ENCODE data around the gene APP.

APP gene

DNA sequence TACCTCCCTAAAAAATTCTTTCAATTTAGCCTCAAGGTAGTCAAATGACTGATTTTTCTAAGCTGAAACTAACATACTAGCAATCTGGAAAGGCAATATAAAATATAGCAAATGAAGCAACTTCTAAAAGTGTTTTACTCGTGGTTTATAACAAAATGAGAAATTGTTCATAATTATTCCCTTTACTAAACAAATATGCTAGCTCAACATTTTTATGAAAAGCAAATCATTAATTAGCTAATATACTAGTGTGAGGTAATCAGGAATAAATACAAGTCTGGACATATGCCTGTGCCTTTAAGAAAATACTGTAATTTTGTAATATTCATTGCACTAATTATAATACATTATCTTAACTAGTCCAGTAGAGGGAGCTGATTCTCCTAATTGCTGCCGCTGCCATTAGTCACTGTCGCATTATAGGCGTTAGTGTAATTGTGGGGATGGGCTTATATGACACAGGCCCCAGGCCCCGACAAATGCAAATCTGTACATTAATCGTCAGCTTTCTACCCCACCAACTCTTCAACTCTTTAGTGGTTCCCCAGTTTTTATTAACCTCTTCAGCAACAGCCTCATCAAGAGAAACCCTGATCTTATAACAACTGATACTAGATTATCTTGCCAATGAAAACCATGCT, 274.9 kb downstream of the APP start:
- DNase-seq, result peak in 1 of 5 donors; percentile 7

DNA sequence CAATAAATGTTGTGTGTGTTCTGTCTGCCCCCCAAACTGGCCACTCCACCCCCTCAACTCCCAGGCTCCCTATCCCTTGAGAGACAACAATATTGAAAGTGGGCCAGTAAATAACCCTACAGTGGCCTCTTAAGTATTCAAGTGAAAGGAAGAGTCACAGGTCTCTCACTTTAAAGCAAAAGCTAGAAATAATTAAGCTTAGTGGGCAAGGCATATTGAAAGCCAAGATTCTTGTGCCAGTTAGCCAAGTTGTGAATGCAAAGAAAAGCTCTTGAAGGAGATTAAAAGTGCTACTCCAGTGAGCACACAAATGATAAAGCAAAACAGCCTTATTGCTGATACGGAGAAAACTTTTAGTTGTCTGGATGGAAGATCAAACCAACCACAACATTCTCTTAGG, 277.4 kb downstream of the APP start:
- DNase-seq, result no peak

DNA sequence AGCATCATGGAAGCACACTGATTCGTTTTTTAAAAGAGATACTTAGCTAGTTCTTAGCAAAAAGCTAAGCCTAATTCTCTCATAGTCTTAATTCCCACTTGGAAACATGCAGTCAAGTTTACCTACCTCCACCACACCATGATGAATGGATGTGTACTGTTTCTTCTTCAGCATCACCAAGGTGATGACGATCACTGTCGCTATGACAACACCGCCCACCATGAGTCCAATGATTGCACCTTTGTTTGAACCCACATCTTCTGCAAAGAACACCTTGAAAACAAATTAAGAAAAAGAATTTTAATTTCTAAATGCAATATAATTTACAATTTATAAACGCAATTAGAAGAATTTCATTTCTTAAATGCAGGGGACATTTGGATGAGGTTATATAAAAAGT, 279.0 kb downstream of the APP start:
- no peak for DNase-seq

DNA sequence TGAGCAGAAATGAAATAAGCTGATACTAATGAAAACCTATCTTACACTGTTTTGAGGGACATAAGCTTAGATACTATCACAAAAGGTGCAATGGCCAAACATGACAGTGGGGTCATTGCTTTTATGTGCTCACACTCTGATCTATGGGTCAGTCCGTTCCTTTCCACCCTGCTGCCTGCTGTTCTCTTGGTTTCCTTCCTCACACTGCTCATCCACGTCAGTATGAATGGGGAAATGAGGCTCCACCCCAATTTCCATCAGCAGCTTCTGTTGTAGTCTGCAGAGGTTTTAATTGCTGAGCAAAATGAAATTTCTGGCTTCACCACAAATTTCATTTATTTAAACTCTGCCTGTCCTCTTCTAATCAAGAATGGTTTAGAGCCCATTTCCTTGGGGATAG, 280.6 kb downstream of the APP start:
- no peak for DNase-seq

DNA sequence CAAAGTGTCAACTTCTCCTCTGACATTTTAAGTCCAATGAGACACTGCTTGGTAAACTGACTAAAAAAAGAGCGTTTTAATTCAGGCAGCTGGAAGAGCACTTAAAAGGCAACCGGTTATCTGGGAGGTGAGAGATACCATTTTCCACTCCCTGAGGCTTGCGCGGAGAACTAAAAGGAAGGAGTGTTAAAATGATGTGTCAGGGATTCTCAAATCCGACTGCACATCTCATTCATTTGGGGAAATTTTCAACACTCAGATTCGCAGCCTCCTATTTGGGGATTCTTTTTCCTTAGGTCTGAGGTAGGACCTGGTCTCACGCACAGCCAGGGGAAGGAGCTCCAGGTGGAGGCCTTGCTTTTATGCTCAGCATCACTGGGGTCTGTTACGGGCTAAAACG, 281.9 kb downstream of the APP start:
- DNase-seq, result no peak

DNA sequence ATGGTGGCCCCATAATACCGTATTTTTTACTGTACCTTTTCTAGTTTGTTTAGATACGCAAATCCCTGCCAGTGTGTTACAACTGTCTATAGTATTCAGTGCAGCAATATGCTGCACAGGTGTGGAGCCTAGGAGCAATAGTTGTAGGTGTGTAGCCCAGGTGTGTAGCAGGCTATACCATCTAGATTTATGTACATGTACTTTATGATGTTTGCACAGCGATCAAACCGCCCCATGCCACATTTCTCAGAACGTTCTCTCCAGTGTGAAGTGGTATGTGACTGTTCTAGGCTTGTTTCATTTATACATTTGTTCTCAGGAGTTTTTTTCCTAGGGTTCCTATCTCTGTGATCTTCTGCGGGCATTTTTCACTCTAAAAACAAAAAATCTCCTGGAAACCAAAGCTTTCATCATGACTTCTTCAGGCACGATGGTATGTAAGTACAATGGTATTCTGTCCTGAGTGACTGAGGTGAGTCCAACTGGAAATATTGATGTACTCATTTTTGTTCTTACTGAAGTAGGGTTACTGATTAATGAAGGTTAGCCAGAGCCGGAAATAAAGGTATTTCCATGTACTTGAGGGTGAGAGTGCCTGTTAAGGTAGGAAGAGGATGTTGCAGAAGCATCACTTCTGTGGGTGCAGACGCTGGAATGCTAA, 282.8 kb downstream of the APP start:
- DNase-seq, result no peak

DNA sequence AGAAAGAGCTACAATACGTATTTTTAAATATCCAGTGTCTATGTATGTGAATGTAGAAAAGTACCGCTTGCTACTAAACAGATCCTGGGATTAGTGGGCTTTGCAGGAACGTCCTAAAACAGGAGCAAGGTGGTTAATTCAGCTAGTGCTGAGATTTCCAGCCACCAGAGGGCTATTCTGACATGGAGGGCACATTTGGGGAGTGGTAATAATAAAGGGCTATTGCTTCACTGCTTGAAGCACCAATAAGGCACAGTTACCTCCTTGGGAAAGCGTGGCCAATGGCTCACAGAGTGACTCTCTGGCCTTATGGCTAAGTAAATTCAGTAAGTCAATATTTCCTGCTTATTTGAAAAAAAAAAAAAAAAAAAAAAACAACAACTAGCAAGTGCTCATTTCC, 283.4 kb downstream of the APP start:
- no peak for DNase-seq

DNA sequence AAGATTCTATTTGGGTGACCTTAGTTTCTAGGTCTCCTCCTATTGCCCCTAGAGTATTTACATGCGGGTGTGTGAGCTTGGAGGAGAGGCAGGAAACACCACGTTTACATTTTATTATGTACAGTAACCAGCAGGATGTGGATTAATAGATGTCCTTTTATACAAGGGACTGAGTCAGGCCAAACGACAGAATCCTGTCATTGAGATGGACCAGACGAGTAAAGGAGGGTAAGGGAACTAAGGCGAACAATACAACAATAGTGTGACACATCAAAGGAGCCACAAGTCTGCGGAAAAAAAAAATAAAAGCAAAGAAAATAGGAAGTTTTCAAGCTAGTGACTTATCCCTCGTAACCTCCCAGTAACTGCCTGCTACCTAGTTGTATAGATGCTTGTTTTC, 284.7 kb downstream of the APP start:
- no peak for DNase-seq

DNA sequence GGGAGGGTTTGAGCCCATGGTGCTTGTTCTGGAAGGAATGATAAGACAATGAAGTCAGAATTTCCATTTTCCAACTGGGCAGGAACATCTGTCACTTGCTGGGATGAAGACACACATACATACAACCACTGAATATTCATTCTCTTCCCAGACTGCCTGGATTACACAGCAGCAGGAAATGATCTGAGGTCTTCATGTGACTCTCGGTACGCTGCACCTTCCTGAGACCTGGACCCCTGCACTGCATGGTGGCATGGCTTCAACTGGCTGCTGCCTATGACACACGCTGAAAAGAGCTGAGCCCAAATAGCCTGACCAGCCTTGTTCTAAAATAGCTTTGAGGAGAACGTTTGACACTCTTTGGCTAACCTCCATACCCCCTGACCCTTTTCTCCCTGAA, 285.2 kb downstream of the APP start:
- no peak for DNase-seq

DNA sequence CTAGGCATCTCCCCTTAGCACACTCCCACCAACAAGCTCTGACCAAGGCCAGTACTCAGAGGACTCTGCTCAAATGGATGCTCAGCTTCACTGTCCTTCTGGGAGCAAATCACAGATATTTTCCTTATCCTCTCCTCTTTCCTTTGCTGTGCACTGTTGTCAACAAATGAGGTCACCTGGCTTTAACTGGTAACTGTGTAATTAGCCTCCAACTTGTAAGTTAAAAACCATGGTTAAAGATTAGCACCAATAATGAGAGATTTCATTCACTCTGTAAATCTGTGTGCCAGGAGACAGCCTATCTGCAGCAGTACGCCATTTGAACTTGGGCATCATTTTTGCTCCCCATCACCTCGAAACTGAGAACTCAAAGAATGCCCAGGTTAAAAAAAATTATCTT, 286.3 kb downstream of the APP start:
- DNase-seq, result no peak

DNA sequence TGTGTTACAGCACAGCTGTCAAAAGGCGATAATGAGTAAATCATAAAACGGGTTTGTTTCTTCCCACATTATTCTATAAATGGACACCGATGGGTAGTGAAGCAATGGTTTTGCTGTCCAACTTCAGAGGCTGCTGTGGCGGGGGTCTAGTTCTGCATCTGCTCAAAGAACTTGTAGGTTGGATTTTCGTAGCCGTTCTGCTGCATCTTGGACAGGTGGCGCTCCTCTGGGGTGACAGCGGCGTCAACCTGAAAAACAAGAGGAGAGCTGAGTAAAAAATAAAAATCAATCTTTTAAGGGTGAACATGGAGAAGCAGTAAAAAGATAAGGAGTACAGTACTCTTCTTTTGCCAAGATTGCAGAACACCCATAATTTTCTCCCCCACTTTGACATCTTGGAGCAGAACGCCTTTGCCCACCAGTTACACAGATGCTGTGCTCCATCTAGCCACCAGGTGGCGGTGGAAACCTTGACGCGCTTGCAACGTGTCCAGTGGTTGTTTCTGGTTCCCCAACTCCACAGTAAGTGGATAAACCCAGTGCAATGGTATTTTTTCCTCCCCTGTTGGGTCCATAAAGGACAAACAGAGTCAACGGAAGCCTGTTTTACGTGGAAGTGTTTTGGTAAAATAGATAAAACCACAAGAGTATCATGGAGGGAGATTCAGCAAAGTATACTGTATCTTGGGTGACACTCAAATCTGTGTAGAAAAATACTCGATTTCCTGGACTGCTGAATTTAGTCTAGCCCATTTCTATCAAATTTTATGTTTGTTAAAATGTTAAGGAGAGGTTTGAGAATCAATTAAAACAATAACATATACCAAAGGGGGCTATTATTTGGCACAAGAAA, 288.8 kb downstream of the APP start:
- peak in 4 of 5 donors; percentile 16 to 53 (median 29) for DNase-seq

DNA sequence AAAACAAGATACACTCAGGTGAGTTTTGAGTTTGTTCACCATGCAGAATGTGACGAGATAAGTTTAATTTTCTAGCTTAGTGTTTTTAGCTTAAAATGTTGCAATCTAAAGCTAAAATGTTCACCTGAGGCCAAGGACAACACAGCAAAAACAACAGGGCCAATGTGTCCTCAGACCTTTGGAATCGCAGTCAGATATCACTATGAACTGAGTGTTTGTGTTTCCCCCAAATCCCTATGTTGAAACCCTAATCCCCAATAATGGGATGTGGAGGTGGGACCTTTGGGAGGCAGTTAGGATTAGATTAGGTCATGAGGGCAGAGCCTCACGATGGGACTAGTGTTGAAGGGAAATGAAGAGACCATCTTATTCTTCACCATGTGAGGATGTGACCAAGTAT, 291.4 kb downstream of the APP start:
- DNase-seq, result no peak

DNA sequence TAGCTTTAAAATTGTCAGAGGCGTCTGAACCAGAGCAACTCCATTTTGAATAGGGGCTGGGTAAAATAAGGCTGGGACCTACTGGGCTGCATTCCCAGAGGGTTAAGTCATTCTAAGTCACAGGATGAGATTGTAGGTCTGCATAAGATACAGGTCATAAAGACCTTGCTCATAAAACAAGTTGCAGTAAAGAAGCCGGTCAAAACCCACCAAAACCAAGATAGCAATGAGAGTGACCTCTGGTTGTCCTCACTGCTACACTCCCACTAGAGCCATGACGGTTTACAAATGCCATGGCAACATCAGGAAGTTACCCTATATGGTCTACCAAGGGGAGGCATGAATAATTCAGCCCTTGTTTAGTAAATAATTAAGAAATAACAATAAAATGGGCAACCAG, 292.2 kb downstream of the APP start:
- DNase-seq, result no peak

DNA sequence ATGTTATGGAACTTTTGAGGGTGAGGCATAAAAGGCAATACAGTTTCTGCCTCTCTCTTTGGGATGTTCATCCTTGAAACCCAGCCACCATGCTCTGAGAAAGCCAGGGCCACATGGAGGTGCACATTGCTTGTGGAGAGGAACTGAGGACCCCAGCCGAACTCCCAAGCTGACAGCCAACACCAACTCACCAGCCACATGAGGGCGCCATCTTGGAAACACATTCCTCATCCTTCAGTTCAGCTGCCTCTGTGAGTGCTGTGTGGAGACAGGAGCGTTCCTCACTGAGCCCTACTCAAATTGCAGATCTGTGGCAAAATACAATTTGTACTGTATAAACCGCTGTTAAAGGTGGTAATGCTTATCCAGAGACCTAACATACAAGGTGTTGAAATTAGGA, 298.3 kb downstream of the APP start:
- no peak for DNase-seq

DNA sequence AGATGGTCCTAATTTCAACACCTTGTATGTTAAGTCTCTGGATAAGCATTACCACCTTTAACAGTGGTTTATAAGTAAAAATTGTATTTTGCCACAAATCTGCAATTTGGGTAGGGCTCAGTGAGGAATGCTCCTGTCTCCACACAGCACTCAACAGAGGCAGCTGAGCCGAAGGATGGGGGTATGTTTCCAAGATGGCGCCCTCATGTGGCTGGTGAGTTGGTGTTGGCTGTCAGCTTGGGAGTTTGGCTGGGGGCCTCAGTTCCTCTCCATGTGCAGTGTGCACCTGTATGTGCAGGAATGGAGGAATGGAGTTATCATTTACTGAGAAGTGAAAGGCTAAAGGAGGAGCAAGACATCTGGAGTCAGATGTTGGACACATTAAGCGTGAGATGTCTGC, 299.0 kb downstream of the APP start:
- no peak for DNase-seq

DNA sequence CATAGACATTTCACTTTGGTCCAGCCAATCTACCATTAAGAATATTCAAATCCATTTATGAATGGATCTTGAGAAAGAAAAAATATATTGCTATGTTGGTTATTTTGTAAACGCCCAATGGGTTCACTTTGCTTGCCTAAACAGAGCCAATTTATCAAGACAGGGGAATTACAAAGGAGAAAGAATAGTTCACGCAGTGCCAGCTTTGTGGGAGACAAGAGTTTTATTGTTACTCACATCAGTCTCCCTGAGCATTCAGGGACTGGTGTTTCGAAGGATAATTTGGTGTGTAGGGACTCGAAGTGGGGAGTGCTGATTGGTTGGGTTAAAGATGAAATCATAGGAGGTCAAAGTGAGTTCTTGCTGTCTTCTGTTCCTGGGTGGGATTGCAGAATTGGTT, 300.5 kb downstream of the APP start:
- DNase-seq, result no peak

DNA sequence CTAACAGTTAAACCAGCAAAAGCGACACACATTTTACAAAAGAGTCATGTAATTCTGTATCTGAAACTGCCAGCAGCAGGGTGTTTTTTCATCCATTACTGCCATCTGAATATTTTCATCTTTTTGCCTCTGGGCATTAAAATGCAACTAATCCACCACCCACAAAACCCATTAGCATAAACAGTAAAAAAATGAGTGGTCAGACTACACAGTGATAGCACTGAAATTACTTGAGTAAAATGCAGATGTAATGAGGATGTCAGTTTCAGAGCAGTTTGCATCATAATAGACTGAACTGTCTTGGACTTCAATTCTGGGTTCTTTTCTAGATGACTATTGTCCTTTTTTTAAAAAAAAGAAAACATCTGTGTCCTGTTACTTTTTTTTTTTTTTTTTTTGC, 303.5 kb downstream of the APP start:
- DNase-seq, result no peak

DNA sequence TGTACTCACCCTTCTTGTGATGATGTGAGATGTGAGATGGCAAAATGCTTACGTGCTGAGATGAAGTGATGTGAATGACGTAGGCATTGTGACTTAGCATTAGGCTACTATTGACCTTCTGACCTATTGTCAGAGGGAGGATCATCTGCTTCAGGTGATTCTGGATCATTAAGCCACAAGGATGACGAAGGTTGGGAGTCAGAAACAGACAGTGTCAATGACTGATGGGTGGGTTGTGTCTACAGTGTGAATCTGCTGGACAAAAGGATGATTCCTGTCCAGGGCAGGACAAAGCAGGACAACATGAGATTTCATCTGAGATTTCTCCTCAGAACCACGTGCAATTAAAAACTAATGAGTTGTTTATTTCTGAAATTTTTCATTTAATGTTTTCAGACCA, 306.8 kb downstream of the APP start:
- no peak for DNase-seq

DNA sequence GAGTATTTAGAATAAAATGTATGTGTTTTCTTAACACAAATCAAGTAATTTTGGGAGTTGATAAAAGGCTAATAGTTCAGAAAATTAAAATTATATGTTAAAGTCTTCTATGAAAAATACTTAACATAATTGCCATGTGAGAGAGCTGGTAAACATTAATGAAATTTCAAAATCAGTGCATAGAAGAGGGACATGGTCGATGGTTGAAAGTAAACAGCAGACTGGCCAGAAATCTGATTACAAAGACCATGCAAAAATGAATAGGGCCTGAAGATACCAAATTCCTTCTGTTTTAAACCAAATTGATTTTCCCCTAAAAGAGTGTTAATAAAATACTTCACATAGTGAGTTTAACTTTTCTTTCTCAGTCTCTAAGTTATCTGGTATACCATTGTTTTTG, 307.5 kb downstream of the APP start:
- DNase-seq, result no peak

DNA sequence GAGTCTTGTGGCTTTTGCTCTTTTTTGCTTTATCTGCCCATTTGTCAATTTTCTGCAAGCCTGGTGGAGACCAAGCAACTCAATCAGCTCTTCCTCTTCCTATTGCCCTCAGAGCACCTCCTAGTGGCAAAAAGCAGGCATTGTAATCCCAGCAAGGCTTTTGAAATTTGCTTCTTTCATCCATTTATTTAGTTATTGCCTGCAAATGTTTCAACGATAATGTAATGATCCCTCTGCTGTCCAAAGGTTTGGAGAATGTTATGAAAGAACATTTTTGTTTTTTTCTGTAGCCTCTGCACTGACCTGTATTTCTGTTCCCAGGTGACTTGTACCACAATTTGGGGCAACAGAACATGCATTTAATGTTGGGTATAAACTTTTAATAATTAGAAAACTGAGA, 308.0 kb downstream of the APP start:
- DNase-seq, result peak in 1 of 5 donors; percentile 31

DNA sequence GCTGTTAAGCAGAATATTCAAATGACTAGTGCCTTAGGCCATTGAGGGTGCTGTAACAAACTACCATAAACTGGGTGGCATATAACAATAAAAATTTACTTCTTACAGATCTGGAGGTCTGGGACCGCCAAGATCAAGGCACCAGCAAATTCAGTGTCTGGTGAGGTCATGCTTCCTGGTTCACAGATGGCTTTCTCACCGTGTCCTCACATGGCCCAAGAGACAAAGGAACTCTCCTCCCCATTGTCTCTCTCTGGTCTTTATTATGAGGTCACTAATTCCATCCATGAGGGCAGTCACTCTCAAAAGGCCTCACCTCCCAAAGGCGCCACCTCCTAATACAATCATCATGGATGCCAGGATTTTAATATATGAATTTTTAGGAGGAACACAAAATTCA, 308.5 kb downstream of the APP start:
- no peak for DNase-seq

DNA sequence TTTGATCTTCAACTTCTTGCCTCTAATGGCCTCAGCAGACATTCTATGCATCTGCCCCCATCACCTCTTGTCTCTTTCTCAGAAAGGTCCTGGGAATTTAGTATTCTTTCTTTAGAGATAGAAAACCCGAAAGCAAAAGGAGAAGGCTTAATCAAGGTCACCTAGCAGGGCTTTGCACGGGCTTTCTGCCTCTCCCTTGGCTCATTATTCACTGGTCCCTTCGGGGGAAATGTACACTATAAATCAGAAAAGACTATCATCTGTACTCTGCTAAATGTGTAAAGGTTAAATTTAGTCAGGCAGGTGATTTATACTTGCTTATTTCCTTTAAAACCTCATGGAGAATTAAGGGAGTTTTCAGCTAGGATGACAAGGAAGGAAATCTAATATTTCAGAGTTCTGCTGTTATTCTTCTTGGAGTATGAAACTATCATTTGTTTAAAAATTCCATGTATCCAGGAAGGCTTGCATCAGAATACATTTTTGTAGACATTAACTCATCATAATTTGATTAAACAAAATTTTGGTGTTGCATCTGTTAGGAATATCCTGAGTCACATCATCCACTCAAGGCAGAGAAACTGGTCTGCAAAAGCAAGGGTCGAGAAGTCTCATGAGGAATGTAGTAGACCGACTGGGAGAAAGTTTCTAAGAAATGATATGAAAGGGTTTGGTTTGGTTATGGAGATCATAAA, 311.2 kb downstream of the APP start:
- DNase-seq, result no peak

DNA sequence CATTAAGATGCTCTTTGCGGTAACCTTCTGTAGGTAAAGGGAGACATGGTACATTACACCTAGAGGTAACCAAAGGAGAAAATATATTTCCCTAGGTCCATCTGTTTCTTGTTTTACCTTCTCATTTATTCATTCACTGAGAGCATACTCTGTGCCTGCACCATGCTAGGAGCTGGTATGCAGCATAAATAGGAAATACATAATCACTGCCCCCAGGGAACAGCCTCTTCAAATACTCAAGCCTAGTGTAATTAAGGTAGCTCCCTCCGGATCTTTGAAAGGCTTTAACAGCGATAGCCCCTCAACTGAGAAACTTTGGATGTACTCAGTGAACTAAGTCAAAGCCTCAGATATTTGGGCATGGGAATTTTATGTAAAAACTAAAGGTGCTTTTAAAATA, 312.2 kb downstream of the APP start:
- DNase-seq, result no peak

Data from T-helper 1 cell (primary cell).